ENCODE results near the gene CTNND1.
"Not testable (repeated sequence)": the region's sequence is repeated elsewhere in the genome, so short reads cannot be mapped to it uniquely, and the experiment has no call there.

The CTNND1 gene, protein sequence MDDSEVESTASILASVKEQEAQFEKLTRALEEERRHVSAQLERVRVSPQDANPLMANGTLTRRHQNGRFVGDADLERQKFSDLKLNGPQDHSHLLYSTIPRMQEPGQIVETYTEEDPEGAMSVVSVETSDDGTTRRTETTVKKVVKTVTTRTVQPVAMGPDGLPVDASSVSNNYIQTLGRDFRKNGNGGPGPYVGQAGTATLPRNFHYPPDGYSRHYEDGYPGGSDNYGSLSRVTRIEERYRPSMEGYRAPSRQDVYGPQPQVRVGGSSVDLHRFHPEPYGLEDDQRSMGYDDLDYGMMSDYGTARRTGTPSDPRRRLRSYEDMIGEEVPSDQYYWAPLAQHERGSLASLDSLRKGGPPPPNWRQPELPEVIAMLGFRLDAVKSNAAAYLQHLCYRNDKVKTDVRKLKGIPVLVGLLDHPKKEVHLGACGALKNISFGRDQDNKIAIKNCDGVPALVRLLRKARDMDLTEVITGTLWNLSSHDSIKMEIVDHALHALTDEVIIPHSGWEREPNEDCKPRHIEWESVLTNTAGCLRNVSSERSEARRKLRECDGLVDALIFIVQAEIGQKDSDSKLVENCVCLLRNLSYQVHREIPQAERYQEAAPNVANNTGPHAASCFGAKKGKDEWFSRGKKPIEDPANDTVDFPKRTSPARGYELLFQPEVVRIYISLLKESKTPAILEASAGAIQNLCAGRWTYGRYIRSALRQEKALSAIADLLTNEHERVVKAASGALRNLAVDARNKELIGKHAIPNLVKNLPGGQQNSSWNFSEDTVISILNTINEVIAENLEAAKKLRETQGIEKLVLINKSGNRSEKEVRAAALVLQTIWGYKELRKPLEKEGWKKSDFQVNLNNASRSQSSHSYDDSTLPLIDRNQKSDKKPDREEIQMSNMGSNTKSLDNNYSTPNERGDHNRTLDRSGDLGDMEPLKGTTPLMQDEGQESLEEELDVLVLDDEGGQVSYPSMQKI

DNA sequence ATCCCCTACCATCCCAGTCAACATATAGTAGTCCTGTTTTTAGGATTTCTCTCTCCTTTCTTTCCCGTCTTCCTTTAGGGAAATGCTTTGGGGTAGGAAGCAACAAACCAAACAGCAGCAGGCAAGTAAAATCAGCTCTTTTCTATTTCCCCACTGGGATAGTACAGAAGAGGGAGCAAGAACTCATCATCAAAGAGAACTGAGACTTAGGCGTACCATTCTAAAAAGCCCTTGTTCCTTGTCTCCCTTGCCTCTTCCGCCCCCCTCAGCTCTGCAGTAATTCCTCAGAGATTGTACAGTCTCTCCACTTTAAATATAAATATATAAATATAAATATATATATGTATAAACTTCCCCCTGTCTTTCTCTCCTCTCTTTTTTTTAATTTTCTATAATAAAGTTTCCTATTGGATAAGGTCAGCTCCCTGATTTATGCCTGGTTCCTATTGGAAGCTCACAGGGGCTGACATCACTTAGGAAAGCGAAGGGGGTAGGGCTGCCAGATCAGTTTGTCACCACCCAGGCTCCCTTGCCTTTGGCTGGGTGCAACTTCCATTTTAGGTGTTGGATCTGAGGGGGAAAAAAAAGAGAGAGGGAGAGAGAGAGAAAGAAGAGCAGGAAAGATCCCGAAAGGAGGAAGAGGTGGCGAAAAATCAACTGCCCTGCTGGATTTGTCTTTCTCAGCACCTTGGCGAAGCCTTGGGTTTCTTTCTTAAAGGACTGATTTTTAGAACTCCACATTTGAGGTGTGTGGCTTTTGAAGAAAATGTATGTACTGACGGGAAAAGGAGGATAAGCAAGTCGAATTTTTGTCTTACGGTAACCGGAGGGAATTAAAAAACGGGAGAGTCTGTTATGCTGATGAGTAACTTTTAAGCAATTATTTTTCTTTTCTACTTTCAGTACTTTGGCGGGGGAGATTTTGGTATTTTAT is at the start of gene CTNND1:
TSS of gene CTNND1 (plus strand) at position 502 of the 934 bp plus-strand sequence. CDS start 29,677 bp downstream, outside the sequence.
- DNase-seq (ENCODE audit: low read depth, low spot score): peak; percentile 90
- CTCF ChIA-PET: interaction anchor here (0.9 to 16.3 kb wide), 11 partner anchors 10 to 762 kb away, joined by 3 to 315 read pairs (median 9); partner anchors contain the start of genes BTBD18 and SELENOH
- POLR2A ChIA-PET: interaction anchor here (0.6 to 2.5 kb wide), 8 partner anchors 14 to 365 kb away, joined by 3 to 14 read pairs (median 5); partner anchors contain the start of gene SELENOH
- TF ChIP-seq, protein P1, sequence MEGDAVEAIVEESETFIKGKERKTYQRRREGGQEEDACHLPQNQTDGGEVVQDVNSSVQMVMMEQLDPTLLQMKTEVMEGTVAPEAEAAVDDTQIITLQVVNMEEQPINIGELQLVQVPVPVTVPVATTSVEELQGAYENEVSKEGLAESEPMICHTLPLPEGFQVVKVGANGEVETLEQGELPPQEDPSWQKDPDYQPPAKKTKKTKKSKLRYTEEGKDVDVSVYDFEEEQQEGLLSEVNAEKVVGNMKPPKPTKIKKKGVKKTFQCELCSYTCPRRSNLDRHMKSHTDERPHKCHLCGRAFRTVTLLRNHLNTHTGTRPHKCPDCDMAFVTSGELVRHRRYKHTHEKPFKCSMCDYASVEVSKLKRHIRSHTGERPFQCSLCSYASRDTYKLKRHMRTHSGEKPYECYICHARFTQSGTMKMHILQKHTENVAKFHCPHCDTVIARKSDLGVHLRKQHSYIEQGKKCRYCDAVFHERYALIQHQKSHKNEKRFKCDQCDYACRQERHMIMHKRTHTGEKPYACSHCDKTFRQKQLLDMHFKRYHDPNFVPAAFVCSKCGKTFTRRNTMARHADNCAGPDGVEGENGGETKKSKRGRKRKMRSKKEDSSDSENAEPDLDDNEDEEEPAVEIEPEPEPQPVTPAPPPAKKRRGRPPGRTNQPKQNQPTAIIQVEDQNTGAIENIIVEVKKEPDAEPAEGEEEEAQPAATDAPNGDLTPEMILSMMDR (IDR thresholded peaks at IDR 0.05; ENCODE audit: insufficient read depth, low read length, missing control alignments): no peak
- peak within 1 kb of the TSS; percentile 88 for H3K4me3 ChIP-seq (ENCODE audit: low read depth, low read length)

GRCh38 chr11:57712256-57713150 is 49.1 kb upstream of the CTNND1 start, which contains the start of gene TMX2:
TSS of gene TMX2 (plus strand) at chr11:57712593. CDS start at chr11:57712619, 26 bp downstream.
- H3K4me3 ChIP-seq (ENCODE audit: low read depth, low read length): peak within 1 kb of the TSS; percentile 100
- DNase-seq (ENCODE audit: low read depth, low spot score): peak; percentile 99
- TF ChIP-seq, protein P1 (IDR thresholded peaks at IDR 0.05; ENCODE audit: insufficient read depth, low read length, missing control alignments): no peak
- POLR2A ChIA-PET: interaction anchor here (0.6 to 1.1 kb wide), 6 partner anchors 10 to 165 kb away, joined by 3 to 4 read pairs (median 3); no protein-coding TSS in a partner anchor
- CTCF ChIA-PET: interaction anchor here (1.0 to 3.9 kb wide), 5 partner anchors 11 to 144 kb away, joined by 3 to 15 read pairs (median 3); partner anchors contain the start of gene UBE2L6

GRCh38 chr11:57713835-57714234 is 47.8 kb upstream of the CTNND1 start:
- ChIA-PET CTCF (interaction anchor here (1.0 to 1.9 kb wide), 8 partner anchors 10 to 800 kb away, joined by 3 to 12 read pairs (median 3); partner anchors contain the start of gene UBE2L6), POLR2A (no interaction called here)

GRCh38 chr11:57716726-57717125 is 44.9 kb upstream of the CTNND1 start:
- DNase-seq (ENCODE audit: low read depth, low spot score); POLR2A ChIA-PET; CTCF ChIA-PET; H3K4me3 ChIP-seq (ENCODE audit: low read depth, low read length): not testable (repeated sequence)

More at GRCh38 chr11:57713835-57714234, 47.8 kb upstream of the CTNND1 start:
- peak overlapping the region; percentile 100 for H3K4me3 ChIP-seq (ENCODE audit: low read depth, low read length)
- TF ChIP-seq, protein P1 (IDR thresholded peaks at IDR 0.05; ENCODE audit: insufficient read depth, low read length, missing control alignments): no peak
- no peak for DNase-seq (ENCODE audit: low read depth, low spot score)

- POLR2A ChIA-PET: no interaction called here
- no peak for DNase-seq (ENCODE audit: low read depth, low spot score)
- TF ChIP-seq, protein P1 (IDR thresholded peaks at IDR 0.05; ENCODE audit: insufficient read depth, low read length, missing control alignments): no peak
- CTCF ChIA-PET: interaction anchor here (0.8 to 1.8 kb wide), 3 partner anchors 8 to 797 kb away, joined by 3 to 6 read pairs (median 3); no protein-coding TSS in a partner anchor
- H3K4me3 ChIP-seq (ENCODE audit: low read depth, low read length): no peak overlapping the region
These were observed 34.4 kb upstream of the CTNND1 start for GRCh38 chr11:57727185-57727584.
